Measurements from ENCODE around the gene EEF2.

The EEF2 gene

DNA sequence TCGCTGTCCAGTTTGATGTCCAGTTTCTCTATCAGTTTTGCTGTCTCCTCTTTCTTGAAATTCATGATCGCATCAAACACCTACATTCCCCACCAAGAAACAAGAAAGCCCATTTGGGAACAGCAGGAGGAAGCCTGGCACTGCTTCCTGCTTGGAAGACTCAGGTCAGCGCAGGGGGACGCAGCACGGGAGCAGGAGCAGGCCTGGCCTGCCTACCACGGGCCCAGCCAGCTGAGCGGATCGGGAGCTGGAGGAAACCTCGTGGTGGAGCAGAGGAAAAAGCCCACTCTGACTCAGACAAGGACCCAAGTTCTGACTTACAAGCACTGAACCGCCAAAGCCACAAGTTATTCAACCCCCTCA lies 3.9 kb downstream of the EEF2 start:
- H3K4me1 ChIP-seq (ENCODE audit: control insufficient read depth, insufficient read depth, low read length), result peaks cover 36% of the 10 kb centered on the region
- H3K9ac ChIP-seq (ENCODE audit: low read depth, low read length), result no peak overlapping the region
- no peaks in the 10 kb centered on the region for H3K9me3 ChIP-seq (replicated peaks; ENCODE audit: low read length)
- H3K4me3 ChIP-seq (ENCODE audit: low read length), result no peak overlapping the region
- no peaks in the 10 kb centered on the region for H3K27me3 ChIP-seq (ENCODE audit: control insufficient read depth, insufficient read depth, low read length)
- H3K36me3 ChIP-seq (ENCODE audit: insufficient read depth, low read length), result peaks cover 84% of the 10 kb centered on the region
- peak overlapping the region; percentile 93 for H3K4me2 ChIP-seq (ENCODE audit: low read length)

DNA sequence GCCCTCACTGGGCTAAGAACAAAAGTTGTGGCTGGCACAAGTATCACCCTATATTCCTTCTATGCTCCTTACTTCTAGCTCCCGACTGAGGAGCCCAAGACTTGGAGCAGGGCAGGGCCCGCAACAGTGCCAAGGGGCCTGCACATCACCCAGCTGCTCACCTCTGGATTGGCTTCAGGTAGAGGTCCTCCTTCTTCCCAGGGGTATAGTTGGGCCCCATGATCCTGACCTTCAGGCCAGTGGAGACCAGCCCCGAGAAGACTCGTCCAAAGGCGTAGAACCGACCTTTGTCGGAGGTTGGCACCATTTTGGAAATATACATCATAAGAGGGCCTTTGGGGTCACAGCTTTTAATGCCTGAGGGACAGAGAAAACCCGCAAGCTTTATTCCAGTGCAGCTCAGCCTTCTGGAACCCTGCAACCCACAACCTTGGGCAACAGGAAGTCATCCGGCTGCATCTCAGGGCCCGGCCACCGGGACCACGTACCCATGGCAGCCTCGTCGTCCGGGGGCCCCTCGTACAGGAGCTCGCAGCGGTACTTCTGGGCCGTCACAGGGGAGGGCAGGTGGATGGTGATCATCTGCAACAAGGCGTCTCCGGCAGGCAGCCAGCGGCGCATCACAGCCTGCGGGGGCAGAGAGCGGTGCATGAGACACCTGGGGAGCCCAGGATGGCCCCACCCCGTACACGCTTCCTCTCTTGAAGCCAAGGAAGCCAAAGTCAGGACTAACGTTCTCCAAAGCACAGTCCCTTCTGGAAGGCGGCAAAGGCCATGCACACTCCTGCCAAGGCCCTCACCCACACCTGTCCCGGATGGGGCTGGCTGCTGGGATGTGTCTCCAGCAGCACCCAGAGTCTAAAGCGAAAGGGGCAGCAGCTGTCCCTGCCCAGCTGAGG lies 4.7 kb downstream of the EEF2 start:
- Histone ChIP-seq H3K36me3 (ENCODE audit: insufficient read depth, low read length) (peaks cover 92% of the 10 kb centered on the region), H3K9ac (ENCODE audit: low read depth, low read length) (no peak overlapping the region), H3K9me3 (replicated peaks; ENCODE audit: low read length) (no peaks in the 10 kb centered on the region), H3K4me3 (ENCODE audit: low read length) (no peak overlapping the region), H3K27me3 (ENCODE audit: control insufficient read depth, insufficient read depth, low read length) (no peaks in the 10 kb centered on the region), H3K4me2 (ENCODE audit: low read length) (no peak overlapping the region), H3K4me1 (ENCODE audit: control insufficient read depth, insufficient read depth, low read length) (peaks cover 30% of the 10 kb centered on the region)

DNA sequence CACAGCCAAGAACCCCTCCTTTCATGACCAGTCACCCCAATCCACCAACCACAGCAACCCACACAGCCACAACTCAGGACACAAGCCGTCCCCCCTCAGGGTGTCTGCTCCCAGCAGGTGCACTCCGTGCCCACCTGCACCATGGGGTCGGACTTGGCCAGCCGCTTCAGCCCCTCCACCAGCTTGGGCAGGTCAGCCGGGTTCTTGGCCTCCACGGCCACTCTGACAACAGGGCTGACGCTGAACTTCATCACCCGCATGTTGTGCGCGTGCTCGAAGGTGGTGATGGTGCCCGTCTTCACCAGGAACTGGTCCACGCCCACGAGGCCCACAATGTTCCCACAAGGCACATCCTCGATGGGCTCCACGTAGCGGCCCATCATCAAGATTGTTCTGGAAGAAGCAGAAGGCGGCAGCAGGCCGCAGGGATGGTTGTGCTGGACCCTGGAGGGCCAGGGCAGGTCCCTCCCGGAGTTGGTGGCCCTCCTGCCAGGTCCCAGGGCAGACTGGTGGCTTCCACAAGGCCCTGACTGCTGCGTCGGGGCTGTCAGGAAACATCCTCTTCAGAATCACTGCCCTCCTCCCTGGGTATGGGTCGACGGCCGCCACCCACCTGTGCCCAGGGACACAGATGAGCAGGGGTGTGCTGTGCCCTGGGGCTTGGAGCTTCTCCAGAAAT lies 5.5 kb downstream of the EEF2 start:
- Histone ChIP-seq H3K4me2 (ENCODE audit: low read length) (no peak overlapping the region), H3K4me1 (ENCODE audit: control insufficient read depth, insufficient read depth, low read length) (peaks cover 28% of the 10 kb centered on the region), H3K27me3 (ENCODE audit: control insufficient read depth, insufficient read depth, low read length) (no peaks in the 10 kb centered on the region), H3K36me3 (ENCODE audit: insufficient read depth, low read length) (peaks cover 97% of the 10 kb centered on the region), H3K4me3 (ENCODE audit: low read length) (no peak overlapping the region), H3K9ac (ENCODE audit: low read depth, low read length) (no peak overlapping the region), H3K9me3 (replicated peaks; ENCODE audit: low read length) (no peaks in the 10 kb centered on the region)

DNA sequence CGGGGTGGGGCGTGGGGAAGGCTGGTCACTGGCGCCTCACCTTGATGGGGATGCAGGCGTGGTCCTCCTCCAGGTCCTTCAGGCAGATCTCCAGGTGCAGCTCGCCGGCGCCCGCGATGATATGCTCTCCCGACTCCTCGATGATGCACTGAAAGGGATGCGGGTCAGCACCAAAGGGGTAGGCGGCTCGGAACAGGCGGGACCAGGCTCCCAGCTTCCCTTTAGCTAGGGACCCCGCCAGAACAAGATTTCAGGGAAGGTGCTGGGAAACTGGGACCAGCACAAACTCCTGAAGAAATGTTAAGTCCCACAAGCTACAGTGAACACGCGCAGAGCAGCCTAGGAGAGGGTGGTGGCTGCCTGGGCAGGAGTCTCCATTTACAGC lies 6.0 kb downstream of the EEF2 start:
- Histone ChIP-seq H3K36me3 (ENCODE audit: insufficient read depth, low read length) (peaks cover 91% of the 10 kb centered on the region), H3K4me2 (ENCODE audit: low read length) (no peak overlapping the region), H3K4me3 (ENCODE audit: low read length) (no peak overlapping the region), H3K4me1 (ENCODE audit: control insufficient read depth, insufficient read depth, low read length) (peaks cover 28% of the 10 kb centered on the region), H3K27me3 (ENCODE audit: control insufficient read depth, insufficient read depth, low read length) (no peaks in the 10 kb centered on the region), H3K9me3 (replicated peaks; ENCODE audit: low read length) (no peaks in the 10 kb centered on the region), H3K9ac (ENCODE audit: low read depth, low read length) (no peak overlapping the region)

DNA sequence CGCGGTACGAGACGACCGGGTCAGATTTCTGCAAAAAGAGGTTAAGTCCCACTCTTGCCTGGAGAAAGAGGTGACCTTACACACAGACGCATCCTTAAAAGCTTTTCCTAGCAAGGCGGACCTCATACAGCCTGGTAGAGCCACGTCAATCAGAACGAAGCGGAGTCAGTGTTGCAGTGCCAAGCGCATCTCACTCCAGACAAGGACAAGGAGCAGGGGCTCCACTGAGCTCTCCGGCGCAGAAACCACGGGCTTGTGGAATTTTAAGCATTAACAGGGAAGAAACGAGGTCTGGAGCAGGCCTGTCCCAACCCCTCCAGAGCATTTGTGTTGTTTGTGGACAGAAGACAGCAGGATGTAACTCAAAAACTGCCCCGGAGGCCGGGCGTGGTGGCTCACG lies 7.1 kb downstream of the EEF2 start:
- no peak overlapping the region for H3K4me2 ChIP-seq (ENCODE audit: low read length)
- no peaks in the 10 kb centered on the region for H3K9me3 ChIP-seq (replicated peaks; ENCODE audit: low read length)
- peaks cover 19% of the 10 kb centered on the region for H3K4me1 ChIP-seq (ENCODE audit: control insufficient read depth, insufficient read depth, low read length)
- H3K9ac ChIP-seq (ENCODE audit: low read depth, low read length), result no peak overlapping the region
- H3K36me3 ChIP-seq (ENCODE audit: insufficient read depth, low read length), result peaks cover 80% of the 10 kb centered on the region
- no peaks in the 10 kb centered on the region for H3K27me3 ChIP-seq (ENCODE audit: control insufficient read depth, insufficient read depth, low read length)
- H3K4me3 ChIP-seq (ENCODE audit: low read length), result no peak overlapping the region

DNA sequence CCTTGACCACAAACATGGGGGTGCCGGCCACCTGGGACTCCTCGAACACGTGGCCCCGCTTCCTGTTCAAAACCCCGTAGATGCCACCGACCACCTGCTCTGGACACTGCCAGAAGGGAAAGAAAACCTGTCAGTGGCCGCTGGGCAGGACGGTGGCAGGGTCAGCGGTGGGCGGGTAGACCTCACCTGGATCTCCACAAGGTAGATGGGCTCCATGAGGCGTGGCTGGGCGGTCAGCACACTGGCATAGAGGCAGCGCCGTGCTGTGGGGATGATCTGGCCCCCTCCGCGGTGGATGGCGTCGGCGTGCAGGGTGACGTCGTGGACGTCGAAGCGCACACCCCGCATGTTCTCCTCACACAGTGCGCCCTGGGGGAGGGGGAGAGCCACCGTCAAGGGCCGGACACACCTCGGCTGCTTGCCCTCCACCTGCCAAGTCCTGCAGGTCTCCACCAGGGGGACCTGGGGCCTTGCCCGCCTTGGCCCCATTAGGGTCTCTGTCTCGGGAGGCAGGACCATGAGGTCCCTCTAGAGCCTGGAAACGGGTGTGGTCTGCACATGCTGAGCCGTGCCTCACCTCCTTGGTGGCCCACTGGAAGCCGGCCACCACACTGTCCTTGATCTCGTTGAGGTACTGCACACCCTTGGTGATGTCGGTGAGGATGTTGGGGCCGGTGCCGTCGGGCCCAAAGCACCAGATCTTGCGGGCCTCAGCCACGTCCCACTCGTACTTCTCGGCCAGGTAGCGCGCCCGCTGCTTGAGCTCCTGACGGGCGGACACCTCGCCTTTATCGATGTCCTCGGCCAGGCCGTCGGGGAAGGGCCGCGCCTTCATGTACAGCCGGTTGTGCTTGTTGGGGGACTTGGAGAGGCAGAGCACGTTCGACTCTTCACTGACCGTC lies 7.8 kb downstream of the EEF2 start:
- Histone ChIP-seq H3K4me1 (ENCODE audit: control insufficient read depth, insufficient read depth, low read length) (peaks cover 12% of the 10 kb centered on the region), H3K4me3 (ENCODE audit: low read length) (no peak overlapping the region), H3K27me3 (ENCODE audit: control insufficient read depth, insufficient read depth, low read length) (no peaks in the 10 kb centered on the region), H3K9ac (ENCODE audit: low read depth, low read length) (no peak overlapping the region), H3K4me2 (ENCODE audit: low read length) (no peak overlapping the region), H3K36me3 (ENCODE audit: insufficient read depth, low read length) (peaks cover 75% of the 10 kb centered on the region), H3K9me3 (replicated peaks; ENCODE audit: low read length) (no peaks in the 10 kb centered on the region)

DNA sequence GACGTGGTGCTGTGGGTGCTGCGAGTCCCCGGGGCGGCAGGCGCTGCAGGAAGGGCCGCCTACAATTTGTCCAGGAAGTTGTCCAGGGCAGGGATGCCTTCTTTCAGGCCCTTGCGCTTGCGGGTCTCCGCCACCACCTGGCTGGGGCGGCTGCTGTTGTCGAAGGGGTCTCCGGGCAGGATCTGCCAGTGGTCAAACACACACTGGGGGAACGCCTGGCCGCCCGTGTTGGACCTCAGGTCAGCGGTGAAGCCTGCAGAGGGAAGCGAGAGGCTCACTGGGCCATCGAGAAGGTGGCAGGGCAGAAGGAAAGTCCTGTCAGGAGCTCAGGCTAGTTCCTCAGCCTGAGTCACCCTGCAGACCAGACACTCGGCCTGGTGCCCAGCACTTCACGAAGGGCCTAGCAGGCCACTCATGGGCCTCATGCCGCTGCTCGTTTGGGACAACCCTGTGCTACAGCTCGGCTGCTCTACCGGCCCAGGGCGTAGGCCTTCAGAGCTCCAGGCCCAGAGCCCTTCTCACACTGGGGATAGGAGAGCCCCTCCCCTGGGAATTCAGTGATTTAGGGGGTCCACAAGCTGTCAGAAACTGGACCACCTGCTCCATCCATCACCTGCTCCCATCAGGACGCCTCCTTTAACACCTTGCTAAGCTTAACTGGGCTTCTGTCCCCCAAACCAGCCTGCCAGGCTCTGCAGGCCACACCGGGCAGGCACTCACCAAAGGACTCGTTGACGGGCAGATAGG lies 8.6 kb downstream of the EEF2 start:
- H3K4me1 ChIP-seq (ENCODE audit: control insufficient read depth, insufficient read depth, low read length), result peaks cover 5% of the 10 kb centered on the region
- no peak overlapping the region for H3K4me3 ChIP-seq (ENCODE audit: low read length)
- no peak overlapping the region for H3K4me2 ChIP-seq (ENCODE audit: low read length)
- peaks cover 69% of the 10 kb centered on the region for H3K36me3 ChIP-seq (ENCODE audit: insufficient read depth, low read length)
- H3K27me3 ChIP-seq (ENCODE audit: control insufficient read depth, insufficient read depth, low read length), result no peaks in the 10 kb centered on the region
- H3K9me3 ChIP-seq (replicated peaks; ENCODE audit: low read length), result no peaks in the 10 kb centered on the region
- no peak overlapping the region for H3K9ac ChIP-seq (ENCODE audit: low read depth, low read length)

DNA sequence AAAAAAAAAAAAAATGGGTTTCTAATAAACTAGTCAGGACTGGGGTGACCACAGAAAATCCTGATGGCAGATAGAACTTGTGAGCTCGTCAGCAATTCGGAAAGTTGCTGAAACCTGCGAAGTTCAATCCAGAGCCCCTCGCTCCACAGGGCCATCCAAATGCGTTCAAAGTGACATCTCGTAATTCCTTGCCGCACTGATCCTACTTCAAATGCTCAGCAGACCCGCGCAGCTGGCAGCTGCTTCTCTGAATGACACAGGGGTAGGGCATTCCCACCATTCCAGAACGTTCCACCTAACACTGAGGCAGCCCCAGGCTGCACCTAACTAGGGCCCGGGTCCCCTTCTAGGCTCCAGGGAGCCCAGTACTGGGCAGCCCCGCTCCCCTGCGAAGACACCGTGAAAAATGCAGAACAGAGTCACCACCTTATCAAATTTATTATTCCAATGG lies 9.6 kb downstream of the EEF2 start:
- Histone ChIP-seq H3K4me3 (ENCODE audit: low read length) (no peak overlapping the region), H3K27me3 (ENCODE audit: control insufficient read depth, insufficient read depth, low read length) (no peaks in the 10 kb centered on the region), H3K9ac (ENCODE audit: low read depth, low read length) (no peak overlapping the region), H3K4me2 (ENCODE audit: low read length) (no peak overlapping the region), H3K9me3 (replicated peaks; ENCODE audit: low read length) (no peaks in the 10 kb centered on the region), H3K36me3 (ENCODE audit: insufficient read depth, low read length) (peaks cover 59% of the 10 kb centered on the region), H3K4me1 (ENCODE audit: control insufficient read depth, insufficient read depth, low read length) (peaks cover 4% of the 10 kb centered on the region)

DNA sequence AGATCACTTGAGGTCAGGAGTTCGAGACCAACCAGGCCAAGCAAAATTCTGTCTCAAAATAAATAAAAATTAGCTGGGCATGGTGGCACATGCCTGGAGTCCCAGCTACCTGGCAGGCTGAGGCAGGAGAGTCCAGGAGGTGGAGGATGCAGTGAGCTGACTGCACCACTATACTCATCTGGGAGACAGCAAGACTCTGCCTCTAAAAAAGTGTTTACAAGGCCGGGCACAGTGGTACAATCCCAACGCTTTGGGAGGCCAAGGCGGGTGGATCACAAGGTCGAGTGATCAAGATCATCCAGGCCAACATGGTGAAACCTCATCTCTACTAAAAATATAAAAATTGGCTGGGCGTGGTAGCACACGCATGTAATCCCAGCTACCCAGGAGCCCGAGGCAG lies 10.1 kb downstream of the EEF2 start:
- no peaks in the 10 kb centered on the region for H3K9me3 ChIP-seq (replicated peaks; ENCODE audit: low read length)
- no peak overlapping the region for H3K4me2 ChIP-seq (ENCODE audit: low read length)
- no peaks in the 10 kb centered on the region for H3K27me3 ChIP-seq (ENCODE audit: control insufficient read depth, insufficient read depth, low read length)
- H3K36me3 ChIP-seq (ENCODE audit: insufficient read depth, low read length), result peaks cover 54% of the 10 kb centered on the region
- no peak overlapping the region for H3K9ac ChIP-seq (ENCODE audit: low read depth, low read length)
- no peak overlapping the region for H3K4me3 ChIP-seq (ENCODE audit: low read length)
- H3K4me1 ChIP-seq (ENCODE audit: control insufficient read depth, insufficient read depth, low read length), result peaks cover 2% of the 10 kb centered on the region

DNA sequence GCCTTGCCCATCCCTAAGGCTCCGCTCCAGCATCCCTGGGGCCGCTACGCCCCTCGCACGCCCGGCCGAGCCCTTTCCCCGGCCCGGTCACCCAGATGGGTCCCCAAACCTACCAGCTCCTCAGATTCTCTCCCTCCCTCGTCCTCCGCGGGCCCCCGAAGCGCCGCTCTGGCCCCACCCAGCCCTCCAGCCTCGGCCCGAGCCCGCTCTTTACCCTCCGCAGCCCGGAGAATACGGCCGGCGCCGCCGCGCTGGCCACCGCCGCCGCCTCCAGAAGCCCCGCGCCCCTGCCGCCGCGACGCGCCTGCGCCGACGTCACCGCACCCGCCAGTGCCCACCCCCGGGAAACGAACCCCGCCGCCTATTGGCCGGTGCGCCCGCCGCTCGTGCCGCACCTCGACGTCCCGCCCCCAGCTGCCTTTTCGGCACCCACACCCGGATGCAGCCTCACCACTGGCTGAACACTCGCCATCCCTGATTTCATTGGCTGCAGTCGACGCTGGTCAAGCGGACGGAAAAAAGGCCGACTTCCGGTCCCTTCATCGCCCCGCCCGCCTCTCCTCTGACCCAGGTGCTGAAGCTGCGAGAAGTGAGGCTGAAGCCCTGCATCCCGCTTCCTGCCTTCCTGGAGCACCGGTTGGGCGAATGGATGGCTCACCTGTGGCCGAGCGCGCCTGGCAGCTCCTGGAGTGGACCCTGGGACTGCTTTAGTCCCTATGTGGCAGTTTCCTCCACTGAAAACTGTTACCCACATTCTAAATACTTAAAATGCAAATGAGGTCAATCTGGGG lies 14.3 kb downstream of the EEF2 start, which contains the start of gene DAPK3:
Gene DAPK3 (minus strand): TSS at position 292 of the 791 bp plus-strand sequence. CDS start 1,364 bp downstream, outside the sequence.
- peak within 1 kb of the TSS; percentile 90 for H3K4me2 ChIP-seq (ENCODE audit: low read length)
- peaks cover 38% of the 10 kb centered on the region for H3K36me3 ChIP-seq (ENCODE audit: insufficient read depth, low read length)
- H3K9me3 ChIP-seq (replicated peaks; ENCODE audit: low read length), result no peaks in the 10 kb centered on the region
- peaks cover 25% of the 10 kb centered on the region for H3K4me1 ChIP-seq (ENCODE audit: control insufficient read depth, insufficient read depth, low read length)
- H3K9ac ChIP-seq (ENCODE audit: low read depth, low read length), result peak within 1 kb of the TSS; percentile 98
- peak within 1 kb of the TSS; percentile 97 for H3K4me3 ChIP-seq (ENCODE audit: low read length)
- no peaks in the 10 kb centered on the region for H3K27me3 ChIP-seq (ENCODE audit: control insufficient read depth, insufficient read depth, low read length)

Measured in skeletal muscle satellite cell (primary cell).